PC-9 (cell line): ENCODE measurements around the gene IRF6. TPM values are rescaled to one million over a fixed set of nuclear protein-coding genes. Genes with fewer than 3 reads are reported as not detected.

ENCODE experiments used
- BruUV-seq: library from RNA; stranded (reverse); fragments of 400-500 nt; replicated peaks from 2 replicates; lab custom pipeline; 2021; lab: Mats Ljungman, UMichigan
- CTCF ChIA-PET: fragments of 300-600 bp; sonication (Branson Sonifier 250); formaldehyde crosslinking; loops from one replicate; lab custom pipeline; 2022; ENCODE audit warnings: antibody characterized with exemption; lab: Charles Lee
- POLR2A ChIA-PET: fragments of 300-600 bp; sonication (Branson Sonifier 250); formaldehyde crosslinking; loops from one replicate; lab custom pipeline; 2022; ENCODE audit warnings: antibody characterized with exemption; ENCODE audit not compliant: unreplicated experiment; lab: Charles Lee
- DNase-seq, 2 experiments: peaks; one replicate each; pipeline versions ENCODE4 v3.0.0 to v3.0.0-alpha.2; 2015 to 2022; ENCODE audit warnings: mixed read lengths in 1 of 2
- H2AFZ ChIP-seq: fragments of 200-600 bp; sonication (generic); 2 replicates; pipeline ENCODE4 v1.8.1; 2017; ENCODE audit warnings: antibody characterized with exemption
- H3F3A ChIP-seq: fragments of 200-600 bp; sonication (generic); 2 replicates; pipeline ENCODE4 v1.8.1; 2017; ENCODE audit warnings: antibody characterized with exemption, mild to moderate bottlenecking, low read depth; ENCODE audit not compliant: insufficient read depth
- H3K27ac ChIP-seq: fragments of 200-600 bp; sonication (generic); 2 replicates; pipeline ENCODE4 v1.6.1; 2016; ENCODE audit warnings: mixed run types
- H3K27me3 ChIP-seq: fragments of 200-600 bp; sonication (generic); 2 replicates; pipeline ENCODE4 v1.6.1; 2016; ENCODE audit warnings: low read depth, mixed run types; ENCODE audit not compliant: insufficient read depth
- H3K36me3 ChIP-seq: fragments of 200-600 bp; sonication (generic); 2 replicates; pipeline ENCODE4 v1.6.1; 2016; ENCODE audit warnings: low read depth, mixed run types
- H3K4me1 ChIP-seq: fragments of 200-600 bp; sonication (generic); replicated peaks from 2 replicates; pipeline ENCODE4 v1.6.1; 2016; ENCODE audit warnings: mixed run types; ENCODE audit not compliant: insufficient read depth
- H3K4me2 ChIP-seq: fragments of 200-600 bp; sonication (generic); 2 replicates; pipeline ENCODE4 v1.6.1; 2017; ENCODE audit warnings: mixed run types
- H3K4me3 ChIP-seq: fragments of 200-600 bp; sonication (generic); 2 replicates; pipeline ENCODE4 v1.6.1; 2016; ENCODE audit warnings: mixed run types
- H3K79me2 ChIP-seq: fragments of 200-600 bp; sonication (generic); 2 replicates; pipeline ENCODE4 v1.6.1; 2017; ENCODE audit warnings: low read depth, mixed run types
- H3K9me2 ChIP-seq: fragments of 200-600 bp; sonication (generic); 2 replicates; pipeline ENCODE4 v1.8.1; 2017; ENCODE audit warnings: mild to moderate bottlenecking; ENCODE audit not compliant: insufficient read depth
- H3K9me3 ChIP-seq: fragments of 200-600 bp; sonication (generic); 2 replicates; pipeline ENCODE4 v1.8.1; 2016; ENCODE audit warnings: low read depth; ENCODE audit not compliant: insufficient read depth
- H4K20me1 ChIP-seq: fragments of 200-600 bp; sonication (generic); 2 replicates; pipeline ENCODE4 v1.8.1; 2017; ENCODE audit not compliant: insufficient read depth
- EZH2 ChIP-seq: fragments of 200-600 bp; sonication (generic); IDR thresholded peaks from 2 replicates; pipeline ENCODE4 v1.8.0; 2017; ENCODE audit warnings: antibody characterized with exemption, low read depth
- intact Hi-C: fragments of 100-400 bp; cut with micrococcal nuclease; formaldehyde crosslinking; loops from one replicate; pipeline ENCODE4 v1.10.0; 2022; ENCODE audit not compliant: unreplicated experiment
- total RNA-seq: library from RNA; stranded (reverse); gene quantifications from 2 replicates; pipeline ENCODE4 v1.2.3, GENCODE V29; 2021
- TF ChIP-seq, protein P1 (sequence below): fragments of 200-600 bp; sonication (generic); conservative IDR thresholded peaks from 2 replicates; pipeline ENCODE4 v1.6.1; 2017; ENCODE audit warnings: mixed run types, antibody characterized with exemption, mild to moderate bottlenecking, moderate library complexity

The IRF6 gene
- total RNA-seq, 1 experiment from 2014 or later: 46.5 TPM

- POLR2A ChIA-PET: no interaction called here
- intact Hi-C loops: no loop called here
- no peaks in the 10 kb centered on the region for H3K36me3 ChIP-seq
- H3K4me2 ChIP-seq: no peak overlapping the region
- H2AFZ ChIP-seq: no peak overlapping the region
- H3K27ac ChIP-seq: no peak overlapping the region
- peaks cover 3% of the 10 kb centered on the region; the same call in 1 of the 2 replicates for H3F3A ChIP-seq
- no peaks in the 10 kb centered on the region for H4K20me1 ChIP-seq
- no peaks in the 10 kb centered on the region for H3K4me1 ChIP-seq
- H3K27me3 ChIP-seq: no peaks in the 10 kb centered on the region
- TF ChIP-seq, protein P1, sequence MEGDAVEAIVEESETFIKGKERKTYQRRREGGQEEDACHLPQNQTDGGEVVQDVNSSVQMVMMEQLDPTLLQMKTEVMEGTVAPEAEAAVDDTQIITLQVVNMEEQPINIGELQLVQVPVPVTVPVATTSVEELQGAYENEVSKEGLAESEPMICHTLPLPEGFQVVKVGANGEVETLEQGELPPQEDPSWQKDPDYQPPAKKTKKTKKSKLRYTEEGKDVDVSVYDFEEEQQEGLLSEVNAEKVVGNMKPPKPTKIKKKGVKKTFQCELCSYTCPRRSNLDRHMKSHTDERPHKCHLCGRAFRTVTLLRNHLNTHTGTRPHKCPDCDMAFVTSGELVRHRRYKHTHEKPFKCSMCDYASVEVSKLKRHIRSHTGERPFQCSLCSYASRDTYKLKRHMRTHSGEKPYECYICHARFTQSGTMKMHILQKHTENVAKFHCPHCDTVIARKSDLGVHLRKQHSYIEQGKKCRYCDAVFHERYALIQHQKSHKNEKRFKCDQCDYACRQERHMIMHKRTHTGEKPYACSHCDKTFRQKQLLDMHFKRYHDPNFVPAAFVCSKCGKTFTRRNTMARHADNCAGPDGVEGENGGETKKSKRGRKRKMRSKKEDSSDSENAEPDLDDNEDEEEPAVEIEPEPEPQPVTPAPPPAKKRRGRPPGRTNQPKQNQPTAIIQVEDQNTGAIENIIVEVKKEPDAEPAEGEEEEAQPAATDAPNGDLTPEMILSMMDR: no peak
- TF ChIP-seq EZH2: no peak
- CTCF ChIA-PET: no interaction called here
- no peak for DNase-seq
- H3K9me3 ChIP-seq: no peaks in the 10 kb centered on the region
- H3K4me3 ChIP-seq: no peak overlapping the region
- H3K79me2 ChIP-seq: no peaks in the 10 kb centered on the region
- no TSS peak for BruUV-seq
- no peaks in the 10 kb centered on the region for H3K9me2 ChIP-seq
Observed at GRCh38 chr1:209767706-209768105, 38.2 kb downstream of the IRF6 start.

DNA sequence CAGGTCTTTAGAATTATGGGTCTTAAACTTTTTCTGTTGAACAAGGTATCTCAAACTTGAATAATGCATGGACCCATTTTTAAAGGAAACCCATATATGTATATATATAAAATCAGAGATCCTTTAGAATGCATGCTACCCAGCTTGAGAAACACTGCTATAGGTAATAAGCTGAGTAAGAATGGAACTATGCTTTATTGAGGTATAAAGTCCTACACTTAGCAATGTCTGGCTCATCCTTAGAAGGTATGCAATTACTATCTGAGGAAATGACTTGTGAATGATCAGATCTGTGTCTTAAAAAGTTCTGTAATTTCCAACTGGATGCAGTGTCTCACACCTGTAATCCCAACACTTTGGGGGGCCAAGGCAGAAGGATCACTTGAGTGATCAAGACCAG, 38.8 kb downstream of the IRF6 start:
- ChIA-PET POLR2A (no interaction called here), CTCF (no interaction called here)
- no peak overlapping the region for H3K27ac ChIP-seq
- H3F3A ChIP-seq: peaks cover 3% of the 10 kb centered on the region; the same call in 1 of the 2 replicates
- no peaks in the 10 kb centered on the region for H3K9me3 ChIP-seq
- TF ChIP-seq EZH2: no peak
- TF ChIP-seq, protein P1: no peak
- H3K4me1 ChIP-seq: no peaks in the 10 kb centered on the region
- H3K79me2 ChIP-seq: no peaks in the 10 kb centered on the region
- no peak overlapping the region for H3K4me3 ChIP-seq
- H4K20me1 ChIP-seq: no peaks in the 10 kb centered on the region
- H2AFZ ChIP-seq: no peak overlapping the region
- intact Hi-C loops: no loop called here
- no peak for DNase-seq
- no peaks in the 10 kb centered on the region for H3K36me3 ChIP-seq
- H3K27me3 ChIP-seq: no peaks in the 10 kb centered on the region
- H3K9me2 ChIP-seq: no peaks in the 10 kb centered on the region
- no peak overlapping the region for H3K4me2 ChIP-seq
- no TSS peak for BruUV-seq

DNA sequence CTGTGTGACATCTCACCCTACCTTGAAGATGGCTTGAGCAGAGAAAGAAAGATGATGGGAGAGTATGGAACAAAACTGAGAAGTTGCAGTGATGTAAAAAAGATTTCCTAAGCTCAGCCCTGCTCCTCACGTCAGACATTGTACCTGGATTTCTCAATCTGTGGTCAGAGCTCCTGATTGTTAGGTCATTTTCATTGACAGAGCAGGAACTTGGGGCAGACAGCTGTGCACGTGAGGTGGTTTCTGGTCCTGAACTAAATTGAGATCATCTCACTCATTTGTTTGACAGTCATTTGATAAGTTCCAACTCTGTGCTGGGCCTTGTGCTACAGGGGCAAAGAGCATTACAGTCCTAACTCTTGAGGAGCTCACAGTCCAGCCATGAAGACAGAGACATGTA, 39.9 kb downstream of the IRF6 start:
- intact Hi-C loops: no loop called here
- ChIA-PET CTCF (no interaction called here), POLR2A (no interaction called here)

More for the DNA sequence above, 39.9 kb downstream of the IRF6 start:
- Histone ChIP-seq H3K36me3 (no peaks in the 10 kb centered on the region), H3K4me3 (no peak overlapping the region), H3K4me2 (no peak overlapping the region), H4K20me1 (no peaks in the 10 kb centered on the region), H3K9me3 (no peaks in the 10 kb centered on the region), H3K79me2 (no peaks in the 10 kb centered on the region), H2AFZ (no peak overlapping the region), H3K9me2 (no peaks in the 10 kb centered on the region), H3K27me3 (no peaks in the 10 kb centered on the region), H3K27ac (no peak overlapping the region), H3F3A (peaks cover under 1% of the 10 kb centered on the region; the same call in 1 of the 2 replicates), H3K4me1 (no peaks in the 10 kb centered on the region)
- no peak for DNase-seq
- BruUV-seq: no TSS peak
- TF ChIP-seq EZH2: no peak
- TF ChIP-seq, protein P1: no peak
